SK-N-SH (cell line): ENCODE data around the gene MYO9B. TPM values are rescaled to one million over a fixed set of nuclear protein-coding genes. Genes with fewer than 3 reads are reported as not detected.

ENCODE experiments used
- CTCF ChIA-PET: fragments of 300-600, 350-600 bp; formaldehyde crosslinking; extraction: SDS; loops from one replicate; lab custom pipeline; 2021; lab: Yijun Ruan, JAX
- POLR2A ChIA-PET: fragments of 350-600 bp; sonication (Branson Sonifier 250); formaldehyde crosslinking; extraction: SDS; loops from one replicate; lab custom pipeline; 2020; ENCODE audit warnings: antibody characterized with exemption, inconsistent platforms; lab: Yijun Ruan, JAX
- DNase-seq: peaks from one replicate; pipeline ENCODE4 v3.0.0; 2012
- H2AFZ ChIP-seq: fragments of 200-600 bp; sonication (generic); 2 replicates; pipeline ENCODE4 v1.8.1; 2016; ENCODE audit warnings: antibody characterized with exemption, mild to moderate bottlenecking, low read depth
- H3F3A ChIP-seq: fragments of 200-600 bp; sonication (generic); replicated peaks from 2 replicates; pipeline ENCODE3; 2016; ENCODE audit warnings: antibody characterized with exemption, mild to moderate bottlenecking; ENCODE audit not compliant: insufficient read depth
- H3K27ac ChIP-seq, 2 experiments: fragments of 200-500 bp in 1 of 2; fragments of 200-600 bp in 1 of 2; sonication (Bioruptor generic) in 1 of 2; sonication (generic), shearing (Covaris generic) in 1 of 2; 2 replicates each; pipeline versions ENCODE4 v1.5.1 to v1.6.1; 2014 to 2016; ENCODE audit warnings: low read depth in 2 of 2, inconsistent platforms in 1 of 2, low read length in 1 of 2, mild to moderate bottlenecking in 1 of 2, mixed read lengths in 1 of 2
- H3K27me3 ChIP-seq: fragments of 200-600 bp; sonication (generic), shearing (Covaris generic); 2 replicates; pipeline ENCODE4 v1.6.1; 2016; ENCODE audit warnings: mixed run types; ENCODE audit not compliant: insufficient read depth
- H3K36me3 ChIP-seq, 2 experiments: fragments of 200-500 bp in 1 of 2; fragments of 200-600 bp in 1 of 2; sonication (Bioruptor generic) in 1 of 2; sonication (generic) in 1 of 2; replicated peaks in 1 of 2; 2 replicates each; pipeline versions ENCODE3 to v1.5.1; 2014 to 2016; ENCODE audit warnings: low read length in 1 of 2, mild to moderate bottlenecking in 1 of 2; ENCODE audit not compliant: insufficient read depth in 2 of 2, control insufficient read depth in 1 of 2
- H3K4me1 ChIP-seq, 2 experiments: fragments of 200-500 bp in 1 of 2; fragments of 200-600 bp in 1 of 2; sonication (Bioruptor generic) in 1 of 2; sonication (generic), shearing (Covaris generic) in 1 of 2; 2 replicates each; pipeline versions ENCODE4 v1.5.1 to v1.6.1; 2014 to 2016; ENCODE audit warnings: low read depth in 1 of 2, low read length in 1 of 2, mixed run types in 1 of 2; ENCODE audit not compliant: insufficient read depth in 2 of 2, control insufficient read depth in 1 of 2
- H3K4me2 ChIP-seq: fragments of 200-600 bp; sonication (generic), shearing (Covaris generic); 2 replicates; pipeline ENCODE4 v1.6.1; 2017; ENCODE audit warnings: mixed run types
- H3K4me3 ChIP-seq, 2 experiments: fragments of 200-500 bp in 1 of 2; fragments of 200-600 bp in 1 of 2; sonication (Bioruptor generic) in 1 of 2; sonication (generic), shearing (Covaris generic) in 1 of 2; 2 replicates each; pipeline versions ENCODE4 v1.5.1 to v1.8.1; 2014 to 2016; ENCODE audit warnings: low read depth in 2 of 2, inconsistent platforms in 1 of 2, low read length in 1 of 2, mild to moderate bottlenecking in 1 of 2, mixed read lengths in 1 of 2, moderate library complexity in 1 of 2
- H3K79me2 ChIP-seq: fragments of 200-600 bp; sonication (generic); 2 replicates; pipeline ENCODE4 v1.8.1; 2017; ENCODE audit warnings: mild to moderate bottlenecking; ENCODE audit not compliant: insufficient read depth
- H3K9ac ChIP-seq: fragments of 200-600 bp; sonication (generic); 2 replicates; pipeline ENCODE4 v1.6.1; 2017; ENCODE audit warnings: mixed run types
- H3K9me2 ChIP-seq: fragments of 200-600 bp; sonication (generic); 2 replicates; pipeline ENCODE4 v1.6.1; 2017; ENCODE audit warnings: mixed run types
- H3K9me3 ChIP-seq: fragments of 200-600 bp; sonication (generic); 2 replicates; pipeline ENCODE4 v1.6.1; 2017; ENCODE audit warnings: mixed run types, mild to moderate bottlenecking, moderate library complexity
- H4K20me1 ChIP-seq: fragments of 200-600 bp; sonication (generic); 2 replicates; pipeline ENCODE4 v1.6.1; 2017; ENCODE audit warnings: mild to moderate bottlenecking, mixed run types; ENCODE audit not compliant: insufficient read depth
- CTCF ChIP-seq: fragments of 200-600 bp; sonication (generic); IDR thresholded peaks from 2 replicates; pipeline ENCODE4 v1.6.1; 2017; ENCODE audit warnings: antibody characterized with exemption, mild to moderate bottlenecking, moderate library complexity
- ELF1 ChIP-seq: IDR thresholded peaks from 2 replicates; pipeline ENCODE4 v1.4.0; 2012
- EP300 ChIP-seq, 2 experiments: IDR thresholded peaks; 2 replicates each; pipeline versions ENCODE4 v1.4.0 to v1.6.1; 2012; ENCODE audit warnings: borderline replicate concordance in 1 of 2, low read depth in 1 of 2, low read length in 1 of 2
- EZH2phosphoT487 ChIP-seq: fragments of 200-600 bp; sonication (generic); IDR thresholded peaks from 2 replicates; pipeline ENCODE4 v1.6.1; 2017; ENCODE audit warnings: low read depth, mixed run types, mild to moderate bottlenecking, antibody characterized with exemption, moderate library complexity, borderline replicate concordance
- GABPA ChIP-seq: IDR thresholded peaks from 2 replicates; pipeline ENCODE4 v1.4.0; 2012; ENCODE audit warnings: low read depth, mild to moderate bottlenecking
- IRF3 ChIP-seq: fragments of 150-350 bp; IDR thresholded peaks from 2 replicates; pipeline ENCODE4 v1.6.1; 2016; ENCODE audit warnings: mild to moderate bottlenecking, low read depth, low read length
- MXI1 ChIP-seq: IDR thresholded peaks from 2 replicates; pipeline ENCODE4 v1.6.1; 2012; ENCODE audit warnings: mild to moderate bottlenecking, low read depth, low read length, improper control_type of control experiment
- NRF1 ChIP-seq: IDR thresholded peaks from 2 replicates; pipeline ENCODE4 v1.6.1; 2012; ENCODE audit warnings: low read depth, mild to moderate bottlenecking, low read length
- PBX3 ChIP-seq: IDR thresholded peaks from 2 replicates; pipeline ENCODE4; 2012
- POLR2AphosphoS5 ChIP-seq: IDR thresholded peaks from 2 replicates; pipeline ENCODE4 v1.6.1; 2012; ENCODE audit warnings: low read depth, low read length
- RAD21 ChIP-seq: IDR thresholded peaks from 2 replicates; pipeline ENCODE4 v1.6.1; 2012; ENCODE audit warnings: mild to moderate bottlenecking, low read length
- RCOR1 ChIP-seq: fragments of 150-350 bp; IDR thresholded peaks from 2 replicates; pipeline ENCODE4 v1.6.1; 2017; ENCODE audit warnings: antibody characterized with exemption, low read length
- RXRA ChIP-seq: IDR thresholded peaks from 2 replicates; pipeline ENCODE4 v1.4.0; 2012; ENCODE audit warnings: low read depth, mild to moderate bottlenecking, borderline replicate concordance
- SMC3 ChIP-seq: IDR thresholded peaks from 2 replicates; pipeline ENCODE4 v1.6.1; 2012; ENCODE audit warnings: low read depth, low read length, improper control_type of control experiment
- TCF12 ChIP-seq: IDR thresholded peaks from 2 replicates; pipeline ENCODE4 v1.4.0; 2012
- USF1 ChIP-seq: IDR thresholded peaks from 2 replicates; pipeline ENCODE4 v1.4.0; 2012; ENCODE audit warnings: low read depth, borderline replicate concordance
- USF2 ChIP-seq: fragments of 150-350 bp; IDR thresholded peaks from 2 replicates; pipeline ENCODE4 v1.6.1; 2017; ENCODE audit warnings: antibody characterized with exemption, low read length, low read depth, borderline replicate concordance
- WGBS: methylation state at CpG from one replicate; pipeline ENCODE4 v1.1.6; 2017; ENCODE audit warnings: low lambda C conversion rate; 5-methylcytosine and 5-hydroxymethylcytosine counted together
- polyA plus RNA-seq, 3 experiments: library from polyadenylated mRNA; depleted of rRNA; stranded (reverse); fragments of >200 nt; gene quantifications; 2 replicates each; pipeline ENCODE4 v1.2.3, GENCODE V29; 2012

Gene MYO9B
- polyA plus RNA-seq, 1 of the 3 experiments (the other 2 are of a cell fraction), result 37.6 TPM

- TF ChIP-seq CTCF, result no peak
- no peak for TF ChIP-seq USF1
- peak; percentile 86 for TF ChIP-seq PBX3
- TF ChIP-seq USF2, result no peak
- peak; percentile 37; the same call in 1 of the 2 replicates for TF ChIP-seq RXRA
- TF ChIP-seq GABPA, result peak; percentile 70
- no peak for TF ChIP-seq SMC3
- TF ChIP-seq, all 33 proteins: peak for 13
Observed at GRCh38 chr19:17107546-17108452, 32.2 kb downstream of the MYO9B start (continued).

GRCh38 chr19:17108453-17108784 is 32.8 kb downstream of the MYO9B start:
- 70% methylated on average over 4 of the region's 4 CpGs for WGBS
- Histone ChIP-seq H3K36me3 (peaks cover 12 to 15% of the 10 kb centered on the region in 2 experiments), H3K9me2 (no peaks in the 10 kb centered on the region), H3F3A (peaks cover 17% of the 10 kb centered on the region), H4K20me1 (peaks cover 10% of the 10 kb centered on the region; the same call in 1 of the 2 replicates), H3K4me2 (peak overlapping the region; percentile 74), H3K27me3 (no peaks in the 10 kb centered on the region), H3K9me3 (no peaks in the 10 kb centered on the region), H3K27ac (peak overlapping the region; percentile 40 to 95; a peak in 3 of 4 replicates), H3K4me3 (no peak overlapping the region), H3K9ac (peak overlapping the region; percentile 39; the same call in 1 of the 2 replicates), H3K79me2 (peaks cover 92% of the 10 kb centered on the region), H2AFZ (no peak overlapping the region), H3K4me1 (peaks cover 12 to 13% of the 10 kb centered on the region in 2 experiments; a peak in 3 of 4 replicates)
- POLR2A ChIA-PET, result interaction anchor here (0.6 kb wide), 1 partner anchor 10 kb away, joined by 3 read pairs; no protein-coding TSS in a partner anchor
- no peak for DNase-seq
- no peak for TF ChIP-seq ELF1
- no peak for TF ChIP-seq GABPA
- TF ChIP-seq RCOR1, result no peak
- TF ChIP-seq NRF1, result no peak
- no peak for TF ChIP-seq IRF3
- TF ChIP-seq EP300 (IDR thresholded peaks at IDR 0.05; ENCODE audit: borderline replicate concordance in 1 of 2, low read depth in 1 of 2, low read length in 1 of 2), result no peak
- no peak for TF ChIP-seq MXI1
- TF ChIP-seq TCF12, result no peak
- no peak for TF ChIP-seq RAD21
- TF ChIP-seq POLR2AphosphoS5, result no peak
- no peak for TF ChIP-seq EZH2phosphoT487
- CTCF ChIA-PET, result interaction anchor here (0.6 kb wide), 1 partner anchor 14 kb away, joined by 3 read pairs; no protein-coding TSS in a partner anchor
